GM23248 (cell line): ENCODE measurements around the gene MED29. TPM values are rescaled to one million over a fixed set of nuclear protein-coding genes. Genes with fewer than 3 reads are reported as not detected.

Experiments used
- DNase-seq: peaks from one replicate; pipeline ENCODE4 v3.0.0-alpha.2; 2015
- H2AFZ ChIP-seq: fragments of 200-600 bp; sonication (generic); 2 replicates; pipeline ENCODE4 v1.6.1; 2016; ENCODE audit warnings: antibody characterized with exemption
- H3F3A ChIP-seq: fragments of 200-600 bp; sonication (generic); 2 replicates; pipeline ENCODE4 v1.6.1; 2016; ENCODE audit warnings: mild to moderate bottlenecking, antibody characterized with exemption, mixed run types; ENCODE audit not compliant: insufficient read depth
- H3K27ac ChIP-seq: fragments of 200-600 bp; sonication (generic); 2 replicates; pipeline ENCODE4 v1.5.1; 2016; ENCODE audit warnings: mild to moderate bottlenecking
- H3K27me3 ChIP-seq: fragments of 200-600 bp; sonication (generic); replicated peaks from 2 replicates; pipeline ENCODE4 v1.6.1; 2016; ENCODE audit warnings: mild to moderate bottlenecking; ENCODE audit not compliant: insufficient read depth
- H3K36me3 ChIP-seq: fragments of 200-600 bp; sonication (generic); 2 replicates; pipeline ENCODE4 v1.6.1; 2016; ENCODE audit warnings: low read depth, mild to moderate bottlenecking
- H3K4me1 ChIP-seq: fragments of 200-600 bp; sonication (generic); 2 replicates; pipeline ENCODE4 v1.6.1; 2016; ENCODE audit warnings: mild to moderate bottlenecking; ENCODE audit not compliant: insufficient read depth
- H3K4me2 ChIP-seq: fragments of 200-600 bp; sonication (generic); one replicate; pipeline ENCODE4 v1.6.1; 2016; ENCODE audit warnings: mild to moderate bottlenecking; ENCODE audit not compliant: unreplicated experiment
- H3K4me3 ChIP-seq: fragments of 200-600 bp; sonication (generic); 2 replicates; pipeline ENCODE4 v1.5.1; 2016; ENCODE audit warnings: mild to moderate bottlenecking
- H3K79me2 ChIP-seq: fragments of 200-600 bp; sonication (generic); 2 replicates; pipeline ENCODE4 v1.6.1; 2016; ENCODE audit warnings: mild to moderate bottlenecking; ENCODE audit not compliant: insufficient read depth
- H3K9ac ChIP-seq: fragments of 200-600 bp; sonication (generic); 2 replicates; pipeline ENCODE4 v1.6.1; 2016; ENCODE audit warnings: mild to moderate bottlenecking
- H3K9me2 ChIP-seq: fragments of 200-600 bp; sonication (generic); 2 replicates; pipeline ENCODE4 v1.6.1; 2016; ENCODE audit warnings: mixed run types, mild to moderate bottlenecking, moderate library complexity; ENCODE audit not compliant: insufficient read depth
- H3K9me3 ChIP-seq: fragments of 200-600 bp; sonication (generic); one replicate; pipeline ENCODE4 v1.6.1; 2017; ENCODE audit warnings: low read depth
- H4K20me1 ChIP-seq: fragments of 200-600 bp; sonication (generic); 2 replicates; pipeline ENCODE4 v1.6.0; 2016; ENCODE audit not compliant: insufficient read depth
- EZH2 ChIP-seq: fragments of 200-600 bp; sonication (generic); IDR thresholded peaks from 2 replicates; pipeline ENCODE4 v1.6.1; 2018; ENCODE audit warnings: antibody characterized with exemption, mild to moderate bottlenecking; ENCODE audit not compliant: insufficient read depth, poor library complexity, severe bottlenecking
- EZH2phosphoT487 ChIP-seq: fragments of 200-600 bp; sonication (generic); IDR thresholded peaks from 2 replicates; pipeline ENCODE4 v1.6.1; 2018; ENCODE audit warnings: antibody characterized with exemption, moderate library complexity, mild to moderate bottlenecking, low read depth; ENCODE audit not compliant: insufficient read depth
- WGBS, 2 experiments: methylation state at CpG; one replicate each; pipeline ENCODE4 v1.1.6; 2015 to 2017; ENCODE audit warnings: low lambda C conversion rate in 2 of 2, low coverage in 1 of 2; ENCODE audit errors: missing lambda C conversion rate in 2 of 2; 5-methylcytosine and 5-hydroxymethylcytosine counted together
- in situ Hi-C: fragments of 300-500 bp; cut with MboI; formaldehyde crosslinking; loops from 2 replicates; pipeline ENCODE4 v1.15.0; 2020
- polyA plus RNA-seq: library from polyadenylated mRNA; unstranded; fragments of >200 nt; fragmentation: Nextera tagmentation; extraction: Ambion mirVana; gene quantifications from 2 replicates; pipeline ENCODE4 v1.2.1, GENCODE V29; 2016
- total RNA-seq: library from RNA; depleted of rRNA; stranded (reverse); fragments of >200 nt; shearing (Covaris generic); gene quantifications from 2 replicates; pipeline ENCODE4 v1.2.3, GENCODE V29; 2014

MED29 gene
- total and polyA plus RNA-seq, 2 experiments from 2014 or later, result 27.7 to 39.2 TPM

- peaks cover 7% of the 10 kb centered on the region for H3K36me3 ChIP-seq
- peaks cover 51% of the 10 kb centered on the region for H3K79me2 ChIP-seq
- no peaks in the 10 kb centered on the region for H4K20me1 ChIP-seq
- peaks cover 53% of the 10 kb centered on the region for H3F3A ChIP-seq
- DNase-seq, result peak; percentile 81
- peaks cover 32% of the 10 kb centered on the region for H3K4me1 ChIP-seq
- H3K9me3 ChIP-seq, result no peaks in the 10 kb centered on the region
- peak overlapping the region; percentile 53 for H3K4me2 ChIP-seq
- H3K27me3 ChIP-seq, result no peaks in the 10 kb centered on the region
- in situ Hi-C loops, result no loop called here
- no peak overlapping the region for H2AFZ ChIP-seq
- WGBS, 2 experiments, result 10 to 16% methylated on average over 5 of the region's 5 CpGs
- TF ChIP-seq EZH2phosphoT487 (no peak), EZH2 (no peak)
- peak overlapping the region; percentile 78 for H3K9ac ChIP-seq
- H3K4me3 ChIP-seq, result no peak overlapping the region
- peak overlapping the region; percentile 96 for H3K27ac ChIP-seq
- H3K9me2 ChIP-seq, result no peaks in the 10 kb centered on the region
Measured at GRCh38 chr19:39363901-39364457, 27.2 kb upstream of the MED29 start.

GRCh38 chr19:39365531-39365930, 25.6 kb upstream of the MED29 start:
- in situ Hi-C loops, result no loop called here
- Histone ChIP-seq H2AFZ (no peak overlapping the region), H3K27me3 (no peaks in the 10 kb centered on the region), H3K4me2 (no peak overlapping the region), H3K9me3 (no peaks in the 10 kb centered on the region), H3K9ac (no peak overlapping the region), H3K4me3 (no peak overlapping the region), H4K20me1 (no peaks in the 10 kb centered on the region), H3K27ac (no peak overlapping the region), H3F3A (peaks cover 46% of the 10 kb centered on the region), H3K79me2 (peaks cover 54% of the 10 kb centered on the region), H3K36me3 (peaks cover 10% of the 10 kb centered on the region), H3K4me1 (peaks cover 32% of the 10 kb centered on the region), H3K9me2 (no peaks in the 10 kb centered on the region)
- no peak for DNase-seq
- TF ChIP-seq EZH2phosphoT487 (no peak), EZH2 (no peak)
- 100% methylated on average over 1 of the region's 1 CpG for WGBS, 2 experiments

- H4K20me1 ChIP-seq, result no peaks in the 10 kb centered on the region
- peaks cover 27% of the 10 kb centered on the region for H3K4me1 ChIP-seq
- in situ Hi-C loops, result no loop called here
- H3K4me2 ChIP-seq, result no peak overlapping the region
- H3K9me3 ChIP-seq, result no peaks in the 10 kb centered on the region
- 74 to 77% methylated on average over 2 of the region's 2 CpGs for WGBS, 2 experiments
- no peaks in the 10 kb centered on the region for H3K9me2 ChIP-seq
- TF ChIP-seq EZH2, result no peak
- TF ChIP-seq EZH2phosphoT487, result no peak
- no peak overlapping the region for H3K4me3 ChIP-seq
- no peak overlapping the region for H3K27ac ChIP-seq
- DNase-seq, result no peak
- peaks cover 14% of the 10 kb centered on the region for H3K36me3 ChIP-seq
- H3K9ac ChIP-seq, result no peak overlapping the region
- peaks cover 60% of the 10 kb centered on the region for H3K79me2 ChIP-seq
- H2AFZ ChIP-seq, result no peak overlapping the region
- peaks cover 42% of the 10 kb centered on the region for H3F3A ChIP-seq
- H3K27me3 ChIP-seq, result no peaks in the 10 kb centered on the region
Measured at GRCh38 chr19:39369200-39369599, 22.0 kb upstream of the MED29 start.

GRCh38 chr19:39370735-39371134, 20.4 kb upstream of the MED29 start:
- Histone ChIP-seq H2AFZ (no peak overlapping the region), H3K4me1 (peaks cover 21% of the 10 kb centered on the region), H3K27ac (no peak overlapping the region), H3K4me2 (no peak overlapping the region), H3K36me3 (peaks cover 14% of the 10 kb centered on the region; the same call in 1 of the 2 replicates), H4K20me1 (no peaks in the 10 kb centered on the region), H3K4me3 (no peak overlapping the region), H3K9ac (no peak overlapping the region), H3K79me2 (peaks cover 63% of the 10 kb centered on the region), H3F3A (peaks cover 37% of the 10 kb centered on the region), H3K27me3 (no peaks in the 10 kb centered on the region), H3K9me3 (no peaks in the 10 kb centered on the region), H3K9me2 (no peaks in the 10 kb centered on the region)
- DNase-seq, result no peak
- in situ Hi-C loops, result no loop called here
- no peak for TF ChIP-seq EZH2phosphoT487
- TF ChIP-seq EZH2, result no peak
- 81 to 83% methylated on average over 5 of the region's 5 CpGs for WGBS, 2 experiments
